Measurements from ENCODE around the gene SNRNP48. TPM values are rescaled to one million over a fixed set of nuclear protein-coding genes. Genes with fewer than 3 reads are reported as not detected.

Gene SNRNP48
- total and polyA plus RNA-seq, 8 donors = 7.6 to 29.1 (median 26.8) TPM

GRCh38 chr6:7574500-7574899 is 15.5 kb upstream of the SNRNP48 start:
- no peak for ATAC-seq
- intact Hi-C loops (cut with DNase I) = no loop called here
- Histone ChIP-seq H3K27ac (no peak overlapping the region), H3K36me3 (peaks cover 0 to 13% of the 10 kb centered on the region in 2 donors), H3K9me3 (no peaks in the 10 kb centered on the region), H3K4me1 (no peaks in the 10 kb centered on the region), H3K4me3 (no peak overlapping the region), H3K27me3 (no peaks in the 10 kb centered on the region)
- TF ChIP-seq, protein P1, sequence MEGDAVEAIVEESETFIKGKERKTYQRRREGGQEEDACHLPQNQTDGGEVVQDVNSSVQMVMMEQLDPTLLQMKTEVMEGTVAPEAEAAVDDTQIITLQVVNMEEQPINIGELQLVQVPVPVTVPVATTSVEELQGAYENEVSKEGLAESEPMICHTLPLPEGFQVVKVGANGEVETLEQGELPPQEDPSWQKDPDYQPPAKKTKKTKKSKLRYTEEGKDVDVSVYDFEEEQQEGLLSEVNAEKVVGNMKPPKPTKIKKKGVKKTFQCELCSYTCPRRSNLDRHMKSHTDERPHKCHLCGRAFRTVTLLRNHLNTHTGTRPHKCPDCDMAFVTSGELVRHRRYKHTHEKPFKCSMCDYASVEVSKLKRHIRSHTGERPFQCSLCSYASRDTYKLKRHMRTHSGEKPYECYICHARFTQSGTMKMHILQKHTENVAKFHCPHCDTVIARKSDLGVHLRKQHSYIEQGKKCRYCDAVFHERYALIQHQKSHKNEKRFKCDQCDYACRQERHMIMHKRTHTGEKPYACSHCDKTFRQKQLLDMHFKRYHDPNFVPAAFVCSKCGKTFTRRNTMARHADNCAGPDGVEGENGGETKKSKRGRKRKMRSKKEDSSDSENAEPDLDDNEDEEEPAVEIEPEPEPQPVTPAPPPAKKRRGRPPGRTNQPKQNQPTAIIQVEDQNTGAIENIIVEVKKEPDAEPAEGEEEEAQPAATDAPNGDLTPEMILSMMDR (IDR thresholded peaks at IDR 0.05) = no peak
- no peak for DNase-seq

GRCh38 chr6:7578516-7578915 is 11.5 kb upstream of the SNRNP48 start:
- H3K9me3 ChIP-seq = no peaks in the 10 kb centered on the region
- H3K36me3 ChIP-seq = peaks cover 0 to 3% of the 10 kb centered on the region in 2 donors
- no peak overlapping the region for H3K27ac ChIP-seq
- DNase-seq (no peak), ATAC-seq (no peak)
- no peak overlapping the region for H3K4me3 ChIP-seq
- no peaks in the 10 kb centered on the region for H3K27me3 ChIP-seq
- H3K4me1 ChIP-seq = no peaks in the 10 kb centered on the region
- intact Hi-C loops (cut with DNase I) = no loop called here
- TF ChIP-seq, protein P1 (IDR thresholded peaks at IDR 0.05) = no peak

DNA sequence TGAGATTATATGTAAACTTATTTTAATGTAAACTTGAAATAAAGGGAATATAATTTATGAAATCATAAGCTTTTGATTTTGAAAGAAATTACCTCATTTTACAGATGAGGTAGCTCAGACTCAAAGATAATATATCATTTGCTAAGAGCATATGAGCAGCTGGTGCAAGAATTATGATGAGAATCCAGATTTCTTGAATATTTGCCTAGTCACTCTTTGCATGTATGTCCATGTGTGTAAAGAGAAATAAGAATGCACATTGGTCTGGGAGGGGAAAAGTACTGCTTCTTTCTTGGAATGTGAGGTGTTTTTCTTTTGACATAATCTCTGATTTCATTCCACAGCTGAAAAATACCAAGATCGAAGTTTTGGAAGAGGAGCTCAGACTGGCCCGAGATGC is 11.1 kb upstream of the SNRNP48 start:
- H3K27me3 ChIP-seq = no peaks in the 10 kb centered on the region
- H3K9me3 ChIP-seq = no peaks in the 10 kb centered on the region
- intact Hi-C loops (cut with DNase I) = no loop called here
- TF ChIP-seq, protein P1 (IDR thresholded peaks at IDR 0.05) = no peak
- DNase-seq = no peak
- H3K27ac ChIP-seq = no peak overlapping the region
- H3K4me1 ChIP-seq = no peaks in the 10 kb centered on the region
- no peak overlapping the region for H3K4me3 ChIP-seq
- ATAC-seq = no peak
- H3K36me3 ChIP-seq = peaks cover 0 to 3% of the 10 kb centered on the region in 2 donors

DNA sequence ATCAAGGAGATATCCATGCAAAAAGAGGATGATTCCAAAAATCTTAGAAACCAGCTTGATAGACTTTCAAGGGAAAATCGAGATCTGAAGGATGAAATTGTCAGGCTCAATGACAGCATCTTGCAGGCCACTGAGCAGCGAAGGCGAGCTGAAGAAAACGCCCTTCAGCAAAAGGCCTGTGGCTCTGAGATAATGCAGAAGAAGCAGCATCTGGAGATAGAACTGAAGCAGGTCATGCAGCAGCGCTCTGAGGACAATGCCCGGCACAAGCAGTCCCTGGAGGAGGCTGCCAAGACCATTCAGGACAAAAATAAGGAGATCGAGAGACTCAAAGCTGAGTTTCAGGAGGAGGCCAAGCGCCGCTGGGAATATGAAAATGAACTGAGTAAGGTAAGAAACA is 10.1 kb upstream of the SNRNP48 start:
- DNase-seq = no peak
- H3K27me3 ChIP-seq = no peaks in the 10 kb centered on the region
- H3K27ac ChIP-seq = no peak overlapping the region
- H3K4me1 ChIP-seq = no peaks in the 10 kb centered on the region
- ATAC-seq = no peak
- H3K9me3 ChIP-seq = no peaks in the 10 kb centered on the region
- TF ChIP-seq, protein P1 (IDR thresholded peaks at IDR 0.05) = no peak
- intact Hi-C loops (cut with DNase I) = no loop called here
- no peak overlapping the region for H3K4me3 ChIP-seq
- peaks cover 0 to 3% of the 10 kb centered on the region in 2 donors for H3K36me3 ChIP-seq

DNA sequence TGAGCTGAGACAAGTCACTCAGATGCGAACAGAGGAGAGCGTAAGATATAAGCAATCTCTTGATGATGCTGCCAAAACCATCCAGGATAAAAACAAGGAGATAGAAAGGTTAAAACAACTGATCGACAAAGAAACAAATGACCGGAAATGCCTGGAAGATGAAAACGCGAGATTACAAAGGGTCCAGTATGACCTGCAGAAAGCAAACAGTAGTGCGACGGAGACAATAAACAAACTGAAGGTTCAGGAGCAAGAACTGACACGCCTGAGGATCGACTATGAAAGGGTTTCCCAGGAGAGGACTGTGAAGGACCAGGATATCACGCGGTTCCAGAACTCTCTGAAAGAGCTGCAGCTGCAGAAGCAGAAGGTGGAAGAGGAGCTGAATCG is 9.5 kb upstream of the SNRNP48 start:
- Histone ChIP-seq H3K36me3 (peaks cover 0 to 3% of the 10 kb centered on the region in 2 donors), H3K4me1 (no peaks in the 10 kb centered on the region), H3K9me3 (no peaks in the 10 kb centered on the region), H3K4me3 (no peak overlapping the region), H3K27ac (no peak overlapping the region), H3K27me3 (no peaks in the 10 kb centered on the region)
- no peak for DNase-seq
- TF ChIP-seq, protein P1 (IDR thresholded peaks at IDR 0.05) = no peak
- intact Hi-C loops (cut with DNase I) = no loop called here
- ATAC-seq = no peak

Measured in left lung (tissue), 10 donors.